Stimulated activated CD4-positive, alpha-beta T cell treated with anti-CD3 and anti-CD28 coated beads, Interleukin-15, amount 100 ng/mL, for 48 hours (primary cell): ENCODE measurements around the gene KIF26A.
"Not testable (repeated sequence)": the region's sequence is repeated elsewhere in the genome, so short reads cannot be mapped to it uniquely, and the experiment has no call there.

Experiments used
- DNase-seq, 2 donors: peaks; one replicate each; pipeline ENCODE4 v3.0.0-alpha.2; 2020; ENCODE audit warnings: low read depth in 2 of 2

Gene KIF26A

GRCh38 chr14:104143521-104144452 is 5.4 kb downstream of the KIF26A start:
- no peak for DNase-seq

- no peak for DNase-seq
Measured at GRCh38 chr14:104144453-104144790, 6.0 kb downstream of the KIF26A start.

DNA sequence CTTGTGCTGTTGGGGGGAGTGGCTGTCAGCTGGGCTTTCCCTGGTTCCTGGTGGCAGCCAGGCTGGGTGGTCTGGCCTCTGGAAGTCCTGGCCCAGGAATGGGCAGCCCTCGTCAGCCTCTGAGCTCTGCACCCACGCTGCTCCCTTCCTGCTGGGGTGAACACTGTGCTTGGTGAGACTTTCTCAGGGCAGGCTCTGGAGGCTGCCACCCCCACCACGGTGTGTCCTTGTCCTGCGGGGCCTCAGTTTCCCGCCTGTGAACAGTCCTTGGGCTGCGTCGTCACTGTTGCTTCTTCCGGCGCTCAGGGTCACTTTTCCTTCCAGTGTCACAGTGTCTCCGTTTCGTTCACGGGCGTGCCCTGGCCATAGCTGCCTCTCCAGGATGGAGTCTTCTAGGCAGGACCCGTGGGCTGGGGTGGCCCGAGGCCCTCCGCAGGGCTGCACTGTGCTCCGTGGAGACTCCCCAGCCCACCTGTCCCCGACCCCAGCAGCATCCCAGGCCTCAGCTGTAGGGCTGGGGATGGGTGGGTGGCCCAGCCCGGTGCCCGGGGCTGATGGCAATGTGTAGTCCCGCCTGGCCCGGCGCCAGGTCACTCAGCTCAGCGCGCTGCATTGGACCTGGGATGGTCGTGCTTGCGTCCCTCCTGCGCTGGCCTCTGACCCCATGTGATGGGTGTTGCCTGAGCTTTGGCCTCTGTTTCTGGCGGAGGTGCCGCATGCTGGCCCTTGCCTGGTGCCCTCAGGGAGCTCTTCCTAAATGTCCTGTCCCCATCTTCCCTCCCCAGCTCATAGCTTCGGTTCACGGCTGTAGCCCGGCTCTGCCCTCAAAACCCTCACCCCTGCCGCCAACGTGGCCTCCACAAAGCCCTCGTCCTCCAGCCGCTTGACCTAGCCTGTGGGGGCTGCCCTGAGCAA is 6.8 kb downstream of the KIF26A start:
- no peak for DNase-seq

DNA sequence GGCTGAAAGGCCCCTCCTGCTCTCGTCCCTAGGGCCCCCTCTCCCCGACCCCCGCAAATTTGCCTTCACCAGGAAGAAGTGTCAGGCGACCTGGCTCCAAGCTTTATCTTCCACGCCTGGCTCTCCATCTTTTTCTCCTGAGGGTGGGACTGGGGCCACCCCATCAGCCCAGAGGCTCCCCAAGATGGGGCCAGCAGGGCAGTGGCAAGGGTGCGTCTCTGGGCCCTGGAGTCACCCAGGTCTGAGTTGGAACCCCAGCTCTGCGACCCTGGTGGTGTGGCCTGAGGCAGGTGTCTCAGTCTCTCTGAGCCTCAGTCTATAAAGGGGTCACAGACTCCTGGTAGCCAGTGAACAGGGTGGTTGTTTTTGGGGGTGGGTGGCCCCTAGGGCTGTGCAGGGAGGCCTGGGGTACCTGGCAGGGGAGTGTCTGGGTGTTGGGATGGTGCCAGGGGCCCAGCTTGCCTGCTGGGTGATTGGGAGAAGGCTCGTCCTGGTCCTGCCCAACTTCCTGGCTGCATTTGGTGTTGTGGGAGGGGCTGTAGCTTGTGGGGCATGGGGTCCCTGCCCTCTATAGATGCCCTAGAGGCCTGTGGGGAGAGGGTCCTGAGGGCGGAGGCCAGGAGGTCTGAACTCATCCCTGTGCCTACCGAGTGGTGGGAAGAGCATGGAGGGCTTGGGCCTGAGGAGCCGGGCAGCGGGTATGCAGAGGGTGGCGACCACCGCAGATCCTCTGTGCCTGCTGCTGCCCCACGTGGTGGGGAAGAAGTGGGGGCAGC is 7.6 kb downstream of the KIF26A start:
- no peak for DNase-seq

DNA sequence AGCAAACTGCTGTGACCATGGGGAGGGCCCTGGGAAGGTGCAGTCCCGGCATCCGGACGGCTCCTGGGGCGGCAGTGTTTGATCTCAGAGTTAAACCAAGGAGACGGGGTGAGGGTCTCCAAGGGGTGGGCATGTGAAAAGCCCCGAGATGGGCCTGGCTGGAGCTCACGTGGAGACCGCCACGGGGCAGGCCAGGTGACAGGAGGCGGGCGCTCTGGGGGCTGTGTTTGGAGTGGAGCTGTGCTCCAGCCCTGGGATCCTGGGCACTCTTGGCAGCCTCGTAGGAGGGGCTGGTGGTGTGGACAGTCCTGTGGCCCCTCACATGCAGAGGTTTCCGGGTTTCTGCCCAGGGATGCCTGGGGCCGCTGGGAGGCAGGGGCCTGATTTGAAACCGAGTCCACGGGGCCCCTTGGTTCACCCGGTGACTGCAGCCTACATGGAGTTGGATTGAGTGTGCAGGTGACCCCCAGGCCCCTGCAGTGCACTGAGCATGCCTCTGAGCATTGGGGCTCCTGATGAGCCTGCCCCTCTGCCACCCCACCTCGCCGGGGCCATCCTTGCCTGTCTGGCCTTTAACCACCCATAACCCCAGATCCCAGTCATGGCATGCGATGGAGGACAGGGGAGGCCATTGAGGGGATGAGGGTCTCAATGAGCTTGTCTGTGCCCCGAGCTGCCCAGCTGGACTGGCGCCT is 8.4 kb downstream of the KIF26A start:
- DNase-seq = no peak

DNA sequence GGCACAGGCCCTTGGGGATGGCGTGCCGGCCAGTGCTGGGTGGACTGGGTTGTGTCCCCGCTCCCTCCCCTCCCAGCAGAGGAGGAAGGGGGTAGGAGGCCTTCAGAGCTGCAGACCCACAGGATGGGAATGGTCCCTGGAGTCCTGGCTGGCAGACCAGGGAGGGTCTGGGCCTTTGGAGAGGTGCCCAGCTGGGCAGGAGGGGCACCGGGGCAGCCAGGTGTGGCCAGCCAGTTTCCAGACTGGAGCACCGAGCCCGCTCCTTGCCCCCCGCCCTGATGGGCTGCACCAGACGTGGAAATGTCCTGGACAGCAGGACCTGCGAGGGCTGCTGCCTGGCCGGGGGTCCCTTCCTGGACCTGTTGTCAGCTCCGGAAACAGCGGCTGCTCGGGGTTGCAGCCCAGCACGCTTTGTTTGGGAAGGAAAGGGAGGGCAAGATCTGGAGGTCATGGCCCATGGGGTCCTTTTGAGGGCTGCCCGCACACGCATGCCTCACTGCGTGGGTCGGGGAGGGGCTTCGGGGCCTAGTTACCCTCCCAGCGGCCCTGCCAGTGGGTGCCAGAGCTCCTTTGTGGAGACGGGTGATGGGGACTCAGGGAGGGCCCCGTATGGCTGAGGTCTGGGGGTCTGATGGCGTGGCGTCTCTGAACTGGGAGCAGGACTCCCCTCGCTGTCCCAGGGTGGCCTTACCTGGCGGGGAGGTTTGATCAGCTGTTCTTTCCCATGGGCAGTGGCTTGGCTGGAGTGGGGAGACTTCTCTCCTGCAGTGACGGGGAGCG is 9.1 kb downstream of the KIF26A start:
- no peak for DNase-seq

GRCh38 chr14:104148433-104149277 is 10.3 kb downstream of the KIF26A start:
- DNase-seq = no peak

- DNase-seq = no peak
Measured at GRCh38 chr14:104149278-104149595, 10.8 kb downstream of the KIF26A start.

DNA sequence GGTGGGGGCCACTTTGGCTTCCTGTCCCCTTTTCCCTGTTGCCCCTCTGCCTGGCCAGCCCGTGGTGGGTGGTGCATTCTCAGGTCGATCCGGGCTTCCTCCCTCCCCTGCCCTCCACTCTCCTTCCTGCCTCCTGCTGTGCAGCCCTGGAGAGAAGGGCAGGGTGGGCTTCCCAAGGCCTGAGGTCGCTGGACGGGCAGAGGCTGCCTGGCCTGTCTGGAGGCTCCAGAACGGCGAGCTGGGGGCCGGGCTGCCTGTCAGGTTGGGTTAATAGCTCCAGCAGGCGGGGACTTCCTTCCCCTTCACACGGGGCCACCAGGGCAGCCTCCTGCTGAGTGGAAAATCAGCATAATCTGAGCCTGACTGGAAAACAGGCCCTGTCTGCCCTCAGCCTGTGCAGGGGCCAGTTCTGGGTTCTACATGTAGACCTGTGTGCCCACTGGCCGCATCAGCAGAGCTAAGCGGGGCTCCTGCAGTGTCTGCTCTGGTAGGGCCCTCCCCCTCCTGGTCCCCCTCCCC is 11.3 kb downstream of the KIF26A start:
- DNase-seq = no peak

- no peak for DNase-seq
Measured at GRCh38 chr14:104150136-104151025, 12.0 kb downstream of the KIF26A start.

DNA sequence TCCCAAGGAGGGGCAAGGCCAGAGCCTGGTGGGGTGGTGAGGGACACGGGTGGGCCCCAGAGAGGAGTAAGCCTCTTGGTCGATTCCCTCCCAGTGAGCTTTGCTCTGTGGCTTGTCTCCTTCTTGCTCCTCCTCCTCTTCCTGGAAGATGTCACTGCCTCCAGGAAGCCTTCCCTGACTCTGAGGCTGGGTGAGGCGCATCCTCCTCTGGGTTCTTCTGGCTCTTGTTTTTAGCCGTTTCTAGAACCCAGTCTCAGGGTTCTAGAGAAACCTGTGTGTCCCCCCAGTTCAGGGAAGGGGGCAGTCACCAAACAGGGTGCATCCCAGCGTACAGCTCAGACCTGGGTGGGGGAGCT is 12.6 kb downstream of the KIF26A start:
- no peak for DNase-seq

DNA sequence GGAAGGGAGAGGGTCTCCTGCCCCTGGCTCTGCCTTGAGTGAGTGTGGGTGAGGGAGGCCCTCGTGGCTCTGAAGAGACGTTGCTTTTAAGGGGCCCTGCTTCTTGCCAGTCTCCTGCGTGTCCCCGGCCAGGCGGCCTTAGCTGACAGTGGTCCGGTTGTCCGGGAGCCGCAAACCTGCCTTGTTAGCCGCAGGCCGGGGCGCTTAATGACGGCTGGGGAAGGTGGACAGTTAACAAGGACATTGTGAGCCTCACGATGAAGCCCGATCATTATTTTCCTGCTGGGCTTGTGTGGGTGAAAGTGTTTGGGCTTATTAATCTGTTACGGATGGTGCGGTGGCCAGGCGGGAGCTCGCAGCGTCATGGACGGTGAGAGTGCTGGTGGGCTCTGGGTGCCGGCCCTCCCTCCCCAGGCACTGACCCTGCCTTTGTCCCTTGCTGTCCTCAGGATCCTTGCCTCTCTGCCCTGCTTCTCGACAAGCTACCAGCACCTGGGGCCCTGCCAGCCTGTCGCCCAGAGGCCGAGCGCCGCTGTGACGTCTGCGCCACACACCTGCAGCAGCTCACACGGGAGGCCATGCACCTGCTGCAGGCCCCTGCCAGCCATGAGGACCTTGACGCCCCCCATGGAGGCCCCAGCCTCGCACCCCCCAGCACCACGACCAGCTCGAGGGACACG is 13.3 kb downstream of the KIF26A start:
- no peak for DNase-seq

- no peak for DNase-seq
Measured at GRCh38 chr14:104152246-104152575, 13.8 kb downstream of the KIF26A start.

DNA sequence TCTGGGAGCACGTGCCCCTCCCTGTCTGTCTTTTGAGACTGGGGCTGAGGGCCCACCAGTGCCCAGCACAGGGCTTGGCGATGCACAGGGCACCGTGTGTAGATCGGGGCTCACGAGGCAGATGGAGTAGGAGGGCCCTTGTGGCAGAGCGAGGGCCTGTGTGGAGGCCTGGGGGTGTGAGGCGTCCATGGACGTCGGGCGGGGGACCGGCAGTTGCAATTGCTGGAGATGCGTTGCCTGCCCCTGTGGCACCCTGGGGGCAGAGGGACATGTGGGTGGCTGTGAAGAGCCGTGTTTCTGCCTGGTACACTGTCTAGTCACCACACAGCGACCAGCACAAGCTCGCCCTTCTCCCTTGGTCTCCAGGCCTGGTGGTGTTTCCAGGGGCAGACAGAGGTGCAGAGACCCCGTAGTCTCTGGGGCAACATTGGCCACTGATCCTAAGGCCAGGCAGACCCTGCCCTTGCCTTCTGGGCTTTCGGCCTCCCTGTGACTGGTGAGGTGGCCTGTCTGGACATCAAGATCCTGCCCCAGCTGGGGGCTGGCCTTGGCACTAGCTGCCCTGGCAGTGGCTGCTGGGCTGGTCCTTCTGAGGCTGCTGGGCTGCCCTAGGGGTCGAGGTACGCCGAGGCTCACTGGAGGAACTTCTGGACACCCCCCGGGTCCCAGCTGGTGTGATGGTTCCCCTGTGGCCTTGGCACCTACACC is 14.5 kb downstream of the KIF26A start:
- no peak for DNase-seq

- DNase-seq = not testable (repeated sequence)
Measured at GRCh38 chr14:104153394-104153755, 15.0 kb downstream of the KIF26A start.

GRCh38 chr14:104154246-104154645 is 15.9 kb downstream of the KIF26A start:
- DNase-seq = no peak

- no peak for DNase-seq
Measured at GRCh38 chr14:104155513-104155912, 17.1 kb downstream of the KIF26A start.

GRCh38 chr14:104156142-104156541 is 17.8 kb downstream of the KIF26A start:
- DNase-seq = no peak
